ENCODE measurements around the gene IGSF23. TPM values are rescaled to one million over a fixed set of nuclear protein-coding genes. Genes with fewer than 3 reads are reported as not detected.
"Not testable (repeated sequence)": the region's sequence is repeated elsewhere in the genome, so short reads cannot be mapped to it uniquely, and the experiment has no call there.

IGSF23 gene
- total and polyA plus RNA-seq, 7 experiments from 2014 or later, result not detected

GRCh38 chr19:44587963-44588770, 25.2 kb upstream of the IGSF23 start:
- DNase-seq (peak in 1 of 9 donors; percentile 27), ATAC-seq (peak; percentile 51)
- H3K27me3 Mint-ChIP-seq, result peaks cover 0 to 6% (median 3%) of the 10 kb centered on the region in 5 donors
- H3K9me3 ChIP-seq (ENCODE audit: control insufficient read depth in 2 of 3, low read length in 3 of 3), result peaks cover 0 to 5% (median 0%) of the 10 kb centered on the region in 3 experiments
- no peak overlapping the region for H3K4me3 Mint-ChIP-seq
- H3K27ac Mint-ChIP-seq, result no peak overlapping the region
- no peaks in the 10 kb centered on the region for H3K36me3 ChIP-seq (ENCODE audit: control insufficient read depth in 2 of 3, insufficient read depth in 3 of 3, low read length in 3 of 3)
- H3K27ac ChIP-seq (ENCODE audit: low read depth, low read length), result no peak overlapping the region
- CTCF ChIA-PET, result interaction anchor here (1.2 to 1.6 kb wide), 2 partner anchors 66 to 69 kb away, joined by 5 to 10 read pairs; no protein-coding TSS in a partner anchor
- no peaks in the 10 kb centered on the region for H3K27me3 ChIP-seq (ENCODE audit: control insufficient read depth in 2 of 2, insufficient read depth in 2 of 2, low read length in 2 of 2)
- intact Hi-C loops (cut with micrococcal nuclease), result loop anchor here in 1 of 2 donors (1.0 kb wide), 1 partner anchor 69 kb away; no protein-coding TSS in a partner anchor
- peaks cover 0 to 6% (median 0%) of the 10 kb centered on the region in 7 donors for H3K4me1 Mint-ChIP-seq
- peaks cover 0 to 30% (median 6%) of the 10 kb centered on the region in 11 donors for H3K9me3 Mint-ChIP-seq
- peaks cover 0 to 2% (median 0%) of the 10 kb centered on the region in 5 donors for H3K36me3 Mint-ChIP-seq
- POLR2A ChIA-PET, result no interaction called here
- H3K4me3 ChIP-seq (ENCODE audit: low read length), result no peak overlapping the region
- H3K4me1 ChIP-seq (ENCODE audit: control insufficient read depth in 2 of 2, insufficient read depth in 2 of 2, low read length in 2 of 2), result no peaks in the 10 kb centered on the region

GRCh38 chr19:44588771-44589112, 24.6 kb upstream of the IGSF23 start:
- H3K4me3 ChIP-seq (ENCODE audit: low read length), result no peak overlapping the region
- peaks cover 0 to 6% (median 0%) of the 10 kb centered on the region in 7 donors for H3K4me1 Mint-ChIP-seq
- peaks cover 0 to 5% (median 0%) of the 10 kb centered on the region in 3 experiments for H3K9me3 ChIP-seq (ENCODE audit: control insufficient read depth in 2 of 3, low read length in 3 of 3)
- H3K9me3 Mint-ChIP-seq, result peaks cover 0 to 30% (median 5%) of the 10 kb centered on the region in 11 donors
- POLR2A ChIA-PET, result no interaction called here
- no peaks in the 10 kb centered on the region for H3K36me3 ChIP-seq (ENCODE audit: control insufficient read depth in 2 of 3, insufficient read depth in 3 of 3, low read length in 3 of 3)
- ATAC-seq (no peak), DNase-seq (no peak)
- no peaks in the 10 kb centered on the region for H3K4me1 ChIP-seq (ENCODE audit: control insufficient read depth in 2 of 2, insufficient read depth in 2 of 2, low read length in 2 of 2)
- H3K27ac Mint-ChIP-seq, result no peak overlapping the region
- intact Hi-C loops (cut with micrococcal nuclease), result loop anchor here in 1 of 2 donors (1.0 kb wide), 1 partner anchor 69 kb away; no protein-coding TSS in a partner anchor
- peaks cover 0 to 6% (median 3%) of the 10 kb centered on the region in 5 donors for H3K27me3 Mint-ChIP-seq
- no peak overlapping the region for H3K27ac ChIP-seq (ENCODE audit: low read depth, low read length)
- no peak overlapping the region for H3K4me3 Mint-ChIP-seq
- CTCF ChIA-PET, result interaction anchor here (1.2 to 1.6 kb wide), 2 partner anchors 65 to 68 kb away, joined by 5 to 10 read pairs; no protein-coding TSS in a partner anchor
- no peaks in the 10 kb centered on the region for H3K27me3 ChIP-seq (ENCODE audit: control insufficient read depth in 2 of 2, insufficient read depth in 2 of 2, low read length in 2 of 2)
- peaks cover 0 to 2% (median 0%) of the 10 kb centered on the region in 5 donors for H3K36me3 Mint-ChIP-seq

GRCh38 chr19:44590245-44591059, 22.9 kb upstream of the IGSF23 start:
- H3K4me1 ChIP-seq (ENCODE audit: control insufficient read depth in 2 of 2, insufficient read depth in 2 of 2, low read length in 2 of 2), result no peaks in the 10 kb centered on the region
- Mint-ChIP-seq H3K4me1 (peaks cover 0 to 6% (median 0%) of the 10 kb centered on the region in 7 donors), H3K9me3 (peaks cover 0 to 30% (median 4%) of the 10 kb centered on the region in 11 donors), H3K36me3 (peaks cover 0 to 2% (median 0%) of the 10 kb centered on the region in 5 donors), H3K4me3 (no peak overlapping the region), H3K27me3 (peaks cover 0 to 9% (median under 1%) of the 10 kb centered on the region in 5 donors), H3K27ac (no peak overlapping the region)
- H3K27ac ChIP-seq (ENCODE audit: low read depth, low read length), result no peak overlapping the region
- DNase-seq, result no peak
- H3K27me3 ChIP-seq (ENCODE audit: control insufficient read depth in 2 of 2, insufficient read depth in 2 of 2, low read length in 2 of 2), result no peaks in the 10 kb centered on the region
- no peak overlapping the region for H3K4me3 ChIP-seq (ENCODE audit: low read length)
- CTCF ChIA-PET, result interaction anchor here (0.9 kb wide), 1 partner anchor 20 kb away, joined by 3 read pairs; no protein-coding TSS in a partner anchor
- no peak for ATAC-seq
- POLR2A ChIA-PET, result no interaction called here
- H3K9me3 ChIP-seq (ENCODE audit: control insufficient read depth in 2 of 3, low read length in 3 of 3), result peaks cover 0 to 5% (median 0%) of the 10 kb centered on the region in 3 experiments
- intact Hi-C loops (cut with micrococcal nuclease), result no loop called here
- no peaks in the 10 kb centered on the region for H3K36me3 ChIP-seq (ENCODE audit: control insufficient read depth in 2 of 3, insufficient read depth in 3 of 3, low read length in 3 of 3)

GRCh38 chr19:44591340-44591993, 21.9 kb upstream of the IGSF23 start:
- CTCF ChIA-PET; ATAC-seq; H3K9me3 ChIP-seq (ENCODE audit: control insufficient read depth in 2 of 3, low read length in 3 of 3); H3K4me3 ChIP-seq (ENCODE audit: low read length); intact Hi-C loops (cut with micrococcal nuclease); H3K27ac ChIP-seq (ENCODE audit: low read depth, low read length); POLR2A ChIA-PET; H3K27me3 ChIP-seq (ENCODE audit: control insufficient read depth in 2 of 2, insufficient read depth in 2 of 2, low read length in 2 of 2); H3K36me3 Mint-ChIP-seq; H3K4me1 Mint-ChIP-seq; H3K4me3 Mint-ChIP-seq; H3K36me3 ChIP-seq (ENCODE audit: control insufficient read depth in 2 of 3, insufficient read depth in 3 of 3, low read length in 3 of 3); DNase-seq; H3K27ac Mint-ChIP-seq; H3K4me1 ChIP-seq (ENCODE audit: control insufficient read depth in 2 of 2, insufficient read depth in 2 of 2, low read length in 2 of 2): not testable (repeated sequence)
- Mint-ChIP-seq H3K9me3 (peaks cover 0 to 33% (median 6%) of the 10 kb centered on the region in 11 donors), H3K27me3 (peaks cover 0 to 12% (median 6%) of the 10 kb centered on the region in 5 donors)

- H3K4me3 ChIP-seq (ENCODE audit: low read length), result no peak overlapping the region
- Mint-ChIP-seq H3K4me1 (peaks cover 0 to 5% (median 0%) of the 10 kb centered on the region in 7 donors), H3K4me3 (no peak overlapping the region), H3K9me3 (peaks cover 0 to 29% (median 5%) of the 10 kb centered on the region in 11 donors), H3K27me3 (peaks cover 0 to 14% (median 11%) of the 10 kb centered on the region in 5 donors), H3K36me3 (peaks cover 0 to 4% (median 0%) of the 10 kb centered on the region in 5 donors), H3K27ac (no peak overlapping the region)
- H3K27ac ChIP-seq (ENCODE audit: low read depth, low read length), result no peak overlapping the region
- H3K9me3 ChIP-seq (ENCODE audit: control insufficient read depth in 2 of 3, low read length in 3 of 3), result peaks cover 0 to 5% (median 0%) of the 10 kb centered on the region in 3 experiments
- ChIA-PET CTCF (no interaction called here), POLR2A (no interaction called here)
- H3K4me1 ChIP-seq (ENCODE audit: control insufficient read depth in 2 of 2, insufficient read depth in 2 of 2, low read length in 2 of 2), result no peaks in the 10 kb centered on the region
- no peaks in the 10 kb centered on the region for H3K36me3 ChIP-seq (ENCODE audit: control insufficient read depth in 2 of 3, insufficient read depth in 3 of 3, low read length in 3 of 3)
- DNase-seq (no peak), ATAC-seq (no peak)
- H3K27me3 ChIP-seq (ENCODE audit: control insufficient read depth in 2 of 2, insufficient read depth in 2 of 2, low read length in 2 of 2), result no peaks in the 10 kb centered on the region
- intact Hi-C loops (cut with micrococcal nuclease), result no loop called here
Observed at GRCh38 chr19:44592451-44592890, 20.9 kb upstream of the IGSF23 start.

GRCh38 chr19:44593294-44593693, 20.1 kb upstream of the IGSF23 start:
- H3K27me3 ChIP-seq (ENCODE audit: control insufficient read depth in 2 of 2, insufficient read depth in 2 of 2, low read length in 2 of 2), result no peaks in the 10 kb centered on the region
- no peak overlapping the region for H3K4me3 ChIP-seq (ENCODE audit: low read length)
- H3K4me3 Mint-ChIP-seq, result no peak overlapping the region
- no peaks in the 10 kb centered on the region for H3K4me1 Mint-ChIP-seq
- intact Hi-C loops (cut with micrococcal nuclease), result no loop called here
- no peaks in the 10 kb centered on the region for H3K36me3 ChIP-seq (ENCODE audit: control insufficient read depth in 2 of 3, insufficient read depth in 3 of 3, low read length in 3 of 3)
- H3K27ac ChIP-seq (ENCODE audit: low read depth, low read length), result no peak overlapping the region
- H3K4me1 ChIP-seq (ENCODE audit: control insufficient read depth in 2 of 2, insufficient read depth in 2 of 2, low read length in 2 of 2), result no peaks in the 10 kb centered on the region
- H3K36me3 Mint-ChIP-seq, result peaks cover 0 to 4% (median 0%) of the 10 kb centered on the region in 5 donors
- peaks cover 0 to 20% (median 11%) of the 10 kb centered on the region in 5 donors for H3K27me3 Mint-ChIP-seq
- DNase-seq, result no peak
- peaks cover 0 to 27% (median 8%) of the 10 kb centered on the region in 11 donors for H3K9me3 Mint-ChIP-seq
- no peak for ATAC-seq
- no peak overlapping the region for H3K27ac Mint-ChIP-seq
- POLR2A ChIA-PET, result no interaction called here
- CTCF ChIA-PET, result no interaction called here
- H3K9me3 ChIP-seq (ENCODE audit: control insufficient read depth in 2 of 3, low read length in 3 of 3), result no peaks in the 10 kb centered on the region
